NCI-H2029 treated with DMSO at 0.1 percent for 48 hours (cell line): Measurements from ENCODE around the gene KHSRP.

Experiments used
- DNase-seq: peaks from one replicate; lab custom pipeline; 2025; lab: John Stamatoyannopoulos, UW

The KHSRP gene

GRCh38 chr19:6424195-6424938, at the start of gene KHSRP:
Gene KHSRP (minus strand): TSS chr19:6424811. CDS start chr19:6424701, 110 bp downstream.
- no peak for DNase-seq

- no peak for DNase-seq
Measured at GRCh38 chr19:6473647-6474046, 49.0 kb upstream of the KHSRP start.

GRCh38 chr19:6472713-6473112, 48.1 kb upstream of the KHSRP start:
- no peak for DNase-seq

GRCh38 chr19:6471076-6471475, 46.5 kb upstream of the KHSRP start:
- no peak for DNase-seq

GRCh38 chr19:6470173-6470572, 45.6 kb upstream of the KHSRP start:
- no peak for DNase-seq

- DNase-seq, result no peak
Measured at GRCh38 chr19:6467384-6467783, 42.8 kb upstream of the KHSRP start.

- DNase-seq, result no peak
Measured at GRCh38 chr19:6466526-6467248, 42.1 kb upstream of the KHSRP start.

- no peak for DNase-seq
Measured at GRCh38 chr19:6465663-6466062, 41.1 kb upstream of the KHSRP start.

GRCh38 chr19:6465006-6465405, 40.4 kb upstream of the KHSRP start:
- DNase-seq, result no peak

GRCh38 chr19:6464070-6464873, 39.7 kb upstream of the KHSRP start, which contains the start of gene CRB3:
Gene CRB3 (plus strand): TSS chr19:6464271. CDS start chr19:6464702, 431 bp downstream.
- peak; percentile 66 for DNase-seq

GRCh38 chr19:6460099-6460884, 35.7 kb upstream of the KHSRP start:
- DNase-seq, result peak; percentile 93

GRCh38 chr19:6459262-6460098, 34.9 kb upstream of the KHSRP start, which contains the start of gene SLC25A23:
Gene SLC25A23 (minus strand): TSS chr19:6459792. CDS start chr19:6459628, 164 bp downstream.
- DNase-seq, result no peak

- DNase-seq, result no peak
Measured at GRCh38 chr19:6458695-6459261, 34.2 kb upstream of the KHSRP start.

- no peak for DNase-seq
Measured at GRCh38 chr19:6457958-6458694, 33.5 kb upstream of the KHSRP start.

- no peak for DNase-seq
Measured at GRCh38 chr19:6455924-6456323, 31.3 kb upstream of the KHSRP start.

GRCh38 chr19:6453951-6454565, 29.4 kb upstream of the KHSRP start:
- no peak for DNase-seq

GRCh38 chr19:6452899-6453298, 28.3 kb upstream of the KHSRP start:
- DNase-seq, result no peak

GRCh38 chr19:6452223-6452614, 27.6 kb upstream of the KHSRP start:
- no peak for DNase-seq

- DNase-seq, result no peak
Measured at GRCh38 chr19:6451583-6452222, 27.1 kb upstream of the KHSRP start.
